GM21737 (cell line): ENCODE data around the gene SLCO4C1.
"Not testable (repeated sequence)": the region's sequence is repeated elsewhere in the genome, so short reads cannot be mapped to it uniquely, and the experiment has no call there.

Experiments
- ATAC-seq: cut with Tn5 transposase; IDR thresholded peaks from one replicate; pipeline ENCODE4 v1.9.1; 2021; ENCODE audit warnings: mild to moderate bottlenecking, moderate library complexity; ENCODE audit not compliant: unreplicated experiment

Gene SLCO4C1, protein sequence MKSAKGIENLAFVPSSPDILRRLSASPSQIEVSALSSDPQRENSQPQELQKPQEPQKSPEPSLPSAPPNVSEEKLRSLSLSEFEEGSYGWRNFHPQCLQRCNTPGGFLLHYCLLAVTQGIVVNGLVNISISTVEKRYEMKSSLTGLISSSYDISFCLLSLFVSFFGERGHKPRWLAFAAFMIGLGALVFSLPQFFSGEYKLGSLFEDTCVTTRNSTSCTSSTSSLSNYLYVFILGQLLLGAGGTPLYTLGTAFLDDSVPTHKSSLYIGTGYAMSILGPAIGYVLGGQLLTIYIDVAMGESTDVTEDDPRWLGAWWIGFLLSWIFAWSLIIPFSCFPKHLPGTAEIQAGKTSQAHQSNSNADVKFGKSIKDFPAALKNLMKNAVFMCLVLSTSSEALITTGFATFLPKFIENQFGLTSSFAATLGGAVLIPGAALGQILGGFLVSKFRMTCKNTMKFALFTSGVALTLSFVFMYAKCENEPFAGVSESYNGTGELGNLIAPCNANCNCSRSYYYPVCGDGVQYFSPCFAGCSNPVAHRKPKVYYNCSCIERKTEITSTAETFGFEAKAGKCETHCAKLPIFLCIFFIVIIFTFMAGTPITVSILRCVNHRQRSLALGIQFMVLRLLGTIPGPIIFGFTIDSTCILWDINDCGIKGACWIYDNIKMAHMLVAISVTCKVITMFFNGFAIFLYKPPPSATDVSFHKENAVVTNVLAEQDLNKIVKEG

DNA sequence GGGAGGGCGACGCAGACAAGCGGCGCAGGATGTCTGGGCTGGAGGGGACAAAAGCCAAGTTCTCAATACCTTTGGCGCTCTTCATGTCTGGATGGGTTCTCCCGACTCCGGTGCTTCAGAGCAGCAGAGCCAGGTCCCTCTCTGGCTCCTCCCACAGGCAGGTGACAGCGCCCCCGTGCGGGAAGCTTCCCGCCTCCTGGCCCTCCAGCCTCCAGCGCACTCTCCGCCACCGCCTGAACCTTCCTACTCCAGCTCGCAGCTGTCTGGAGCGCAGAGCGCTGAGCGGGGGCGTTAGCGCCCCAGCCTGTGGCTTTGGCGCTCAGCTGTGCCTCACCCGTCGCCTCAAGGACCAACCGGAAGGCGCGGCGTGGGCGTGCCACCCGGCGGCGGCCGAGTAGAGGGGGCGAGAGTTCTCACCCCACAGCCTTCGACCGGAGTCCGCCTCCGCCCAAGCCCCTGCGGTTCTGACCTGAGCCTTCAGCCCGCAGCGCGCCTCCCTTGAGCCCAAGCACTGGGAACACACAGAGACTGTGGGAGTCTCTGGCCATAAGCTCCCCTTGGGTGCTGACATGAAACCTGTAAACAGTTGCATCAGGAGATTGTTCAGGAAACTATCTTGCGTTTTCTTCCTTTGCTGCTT is at the start of gene SLCO4C1:
SLCO4C1 (minus strand) TSS at position 107 of the 640 bp plus-strand sequence; CDS start at position 85, 22 bp downstream.
- peak; percentile 98 for ATAC-seq

DNA sequence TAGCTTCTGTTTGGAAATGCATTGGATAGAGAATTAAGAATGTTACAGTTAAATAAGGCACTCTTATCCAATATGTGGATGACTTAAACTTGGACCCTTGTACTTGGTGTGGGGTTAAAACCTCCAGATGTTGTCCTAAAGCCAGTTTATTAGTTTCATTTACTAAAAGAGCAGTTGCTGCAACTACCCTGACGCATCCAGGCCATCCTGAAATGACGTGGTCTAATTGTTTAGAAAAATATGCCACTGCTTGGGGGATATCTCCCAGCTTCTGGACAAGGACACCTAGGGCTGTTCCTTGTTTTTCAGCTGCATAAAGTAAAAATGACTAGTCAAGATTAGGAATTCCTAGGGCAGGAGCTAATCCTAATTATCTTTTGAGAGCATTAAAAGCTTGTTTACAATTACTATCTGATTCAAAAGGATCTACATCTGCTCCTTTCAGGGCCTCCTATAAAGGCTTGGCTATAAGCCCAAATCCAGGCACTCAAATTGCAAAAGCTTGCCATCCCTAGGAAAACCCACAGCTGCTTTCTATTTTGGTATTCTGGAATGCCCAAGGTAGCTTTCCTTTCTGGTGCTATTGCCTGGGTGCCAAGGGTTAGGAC is 45.7 kb upstream of the SLCO4C1 start:
- no peak for ATAC-seq

DNA sequence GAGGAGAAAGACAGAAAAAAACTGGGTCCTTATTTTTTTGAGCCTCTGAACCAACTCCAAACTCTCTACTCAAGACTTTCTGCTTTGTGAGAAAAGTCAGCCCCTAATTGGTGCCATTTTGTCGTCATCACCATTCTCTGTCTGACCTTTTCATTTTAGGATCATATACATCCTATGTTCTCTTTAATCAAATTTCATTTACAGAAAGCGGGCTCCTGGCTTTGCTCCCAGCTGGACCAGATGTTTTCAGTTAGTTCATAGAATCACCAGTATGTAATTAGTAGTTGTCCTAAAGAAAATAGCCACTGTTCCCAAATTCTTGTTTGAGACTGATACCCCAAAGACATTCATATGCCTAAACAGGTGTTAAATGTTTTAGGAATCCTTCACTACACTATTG is 28.6 kb upstream of the SLCO4C1 start:
- ATAC-seq = no peak

DNA sequence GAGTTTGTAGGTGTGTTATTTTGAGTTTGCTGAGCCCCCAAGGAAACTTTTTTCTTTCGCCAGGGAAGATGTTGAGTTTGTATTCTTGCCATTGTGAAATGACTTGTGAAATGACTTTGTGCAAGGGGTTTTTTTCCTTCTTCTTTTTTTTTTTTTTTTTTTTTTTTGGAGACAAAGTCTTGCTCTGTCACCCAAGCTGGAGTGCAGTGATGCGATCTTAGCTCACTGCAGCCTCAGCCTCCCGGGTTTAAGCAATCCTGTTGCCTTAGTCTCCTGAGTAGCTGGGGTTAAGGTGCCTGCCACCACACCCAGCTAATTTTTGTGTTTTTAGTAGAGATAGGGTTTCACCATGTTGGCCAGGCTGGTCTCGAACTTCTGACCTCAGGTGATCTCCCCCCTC is 22.7 kb upstream of the SLCO4C1 start:
- ATAC-seq = not testable (repeated sequence)

DNA sequence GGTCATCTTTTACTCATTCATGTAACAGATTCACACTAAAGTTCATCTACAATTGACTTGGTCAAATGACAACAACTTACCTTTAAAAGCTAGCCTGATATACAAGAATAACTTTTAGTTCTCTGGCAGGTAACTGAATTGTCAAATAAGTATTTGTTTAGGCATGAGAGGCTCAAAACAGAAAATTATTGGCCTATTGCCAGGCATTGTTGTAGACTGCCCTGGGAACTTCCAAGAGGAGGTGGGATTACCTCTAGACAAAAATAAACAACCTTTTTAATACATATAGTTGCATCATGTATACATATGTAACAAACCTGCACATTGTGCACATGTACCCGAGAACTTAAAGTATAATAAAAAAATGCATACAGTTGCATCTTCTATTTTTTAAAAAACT is 18.2 kb upstream of the SLCO4C1 start:
- ATAC-seq = no peak

DNA sequence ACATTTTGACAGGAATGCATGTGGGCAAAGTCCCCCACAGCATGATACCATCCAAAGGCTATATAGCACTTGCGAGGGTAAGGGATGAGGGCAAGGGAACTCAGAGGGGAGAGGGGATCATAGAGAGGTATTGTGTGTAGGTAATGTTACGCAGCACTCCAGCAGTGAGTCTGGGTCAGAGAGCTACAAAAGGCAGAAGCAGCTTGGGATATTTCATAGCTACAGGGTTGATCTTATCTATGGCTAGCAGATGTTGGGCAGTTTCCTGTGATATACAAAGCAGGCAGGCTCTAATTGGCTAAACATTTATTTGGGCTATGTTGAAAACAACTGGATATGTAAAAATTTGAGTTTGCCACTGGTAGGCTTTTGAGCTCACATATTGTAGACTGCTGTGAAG is 17.8 kb upstream of the SLCO4C1 start:
- ATAC-seq = no peak

DNA sequence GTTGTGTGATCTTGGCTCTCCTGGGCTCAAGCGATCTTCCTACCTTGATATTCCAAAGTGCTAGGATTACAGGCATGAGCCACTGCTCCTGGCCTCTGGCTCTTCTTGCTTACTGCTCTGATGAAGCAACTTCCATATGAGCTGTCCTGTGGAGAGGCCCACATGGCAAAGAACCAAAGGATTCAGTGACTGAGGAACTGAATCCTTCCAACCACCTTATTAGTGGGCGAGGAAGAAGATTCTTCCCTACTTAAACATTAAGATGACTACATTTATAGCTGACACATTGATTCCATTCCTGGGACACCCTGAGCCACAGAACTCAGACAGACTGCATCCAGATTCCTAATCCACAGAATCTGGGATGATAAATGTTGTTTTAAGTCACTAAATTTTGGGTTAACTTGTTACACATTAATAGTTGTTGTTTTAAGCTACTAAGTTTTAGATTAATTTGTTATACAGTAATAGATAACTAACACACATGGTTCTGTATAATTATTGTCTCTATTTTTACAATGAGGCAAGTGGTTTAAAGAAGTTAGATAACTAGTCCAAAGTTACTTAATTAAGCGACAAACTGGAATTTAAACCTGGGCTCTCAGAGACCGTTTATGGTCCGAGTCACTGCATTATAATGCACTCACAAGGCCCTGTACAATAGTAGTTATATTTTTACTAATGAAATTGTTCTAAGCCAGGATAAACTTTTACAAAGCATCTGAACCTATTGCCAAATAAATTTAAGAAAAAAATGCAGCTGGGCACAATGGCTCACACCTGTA is 16.7 kb upstream of the SLCO4C1 start:
- no peak for ATAC-seq

DNA sequence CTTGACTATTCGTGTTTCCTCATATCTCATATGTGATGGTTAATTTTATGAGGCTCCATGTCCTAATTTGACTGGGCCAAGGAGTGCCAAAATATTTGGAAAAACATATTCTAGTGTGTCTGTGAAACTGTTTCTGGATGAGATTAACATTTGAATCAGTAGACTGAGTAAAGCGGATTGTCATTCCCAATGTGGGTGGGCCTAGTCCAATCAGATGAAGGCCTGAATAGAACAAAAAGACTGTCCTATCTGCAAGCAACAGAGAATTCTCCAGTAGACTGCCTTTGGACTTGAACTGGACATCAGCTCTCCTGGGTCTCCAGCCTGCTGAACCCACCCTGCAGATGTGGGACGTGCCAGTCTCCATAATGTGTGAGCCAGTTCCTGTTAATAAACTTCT is 13.5 kb upstream of the SLCO4C1 start:
- no peak for ATAC-seq

DNA sequence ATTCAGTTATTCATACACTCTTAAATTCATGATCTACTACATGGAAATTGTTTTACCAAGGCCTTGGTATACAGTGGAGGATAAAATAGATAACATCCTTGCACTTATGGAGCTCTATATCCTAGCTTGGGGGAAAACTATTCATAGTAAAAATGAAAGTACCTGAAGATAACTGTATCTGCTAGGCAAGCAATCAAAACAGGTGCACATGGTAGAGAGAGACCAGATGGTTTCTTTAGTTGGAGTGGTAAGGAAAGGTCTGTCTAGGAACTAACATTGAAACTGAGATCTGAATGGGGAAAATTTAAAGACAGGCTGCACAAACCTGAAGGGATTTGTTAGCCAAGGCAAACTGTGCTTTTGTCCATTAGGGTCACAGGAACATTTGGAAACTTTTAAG is 11.1 kb upstream of the SLCO4C1 start:
- no peak for ATAC-seq

DNA sequence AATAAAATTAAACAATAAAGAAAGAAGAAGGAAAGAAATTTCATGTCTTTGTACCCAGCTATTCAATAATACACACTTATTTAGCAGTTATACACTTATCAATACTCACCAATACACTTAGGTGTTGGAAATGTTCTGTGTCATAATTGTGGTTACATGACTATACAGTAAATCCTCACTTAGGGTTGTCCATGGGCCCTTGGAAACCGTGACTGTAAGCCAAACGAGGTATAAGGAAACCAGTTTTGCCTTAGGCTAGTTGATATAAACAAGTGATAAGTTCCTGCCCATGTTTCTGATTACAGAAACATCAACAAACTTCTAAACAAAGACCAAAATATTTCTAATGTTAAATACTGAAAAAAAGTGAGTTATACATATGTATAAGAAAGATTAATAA is 10.0 kb upstream of the SLCO4C1 start:
- no peak for ATAC-seq

DNA sequence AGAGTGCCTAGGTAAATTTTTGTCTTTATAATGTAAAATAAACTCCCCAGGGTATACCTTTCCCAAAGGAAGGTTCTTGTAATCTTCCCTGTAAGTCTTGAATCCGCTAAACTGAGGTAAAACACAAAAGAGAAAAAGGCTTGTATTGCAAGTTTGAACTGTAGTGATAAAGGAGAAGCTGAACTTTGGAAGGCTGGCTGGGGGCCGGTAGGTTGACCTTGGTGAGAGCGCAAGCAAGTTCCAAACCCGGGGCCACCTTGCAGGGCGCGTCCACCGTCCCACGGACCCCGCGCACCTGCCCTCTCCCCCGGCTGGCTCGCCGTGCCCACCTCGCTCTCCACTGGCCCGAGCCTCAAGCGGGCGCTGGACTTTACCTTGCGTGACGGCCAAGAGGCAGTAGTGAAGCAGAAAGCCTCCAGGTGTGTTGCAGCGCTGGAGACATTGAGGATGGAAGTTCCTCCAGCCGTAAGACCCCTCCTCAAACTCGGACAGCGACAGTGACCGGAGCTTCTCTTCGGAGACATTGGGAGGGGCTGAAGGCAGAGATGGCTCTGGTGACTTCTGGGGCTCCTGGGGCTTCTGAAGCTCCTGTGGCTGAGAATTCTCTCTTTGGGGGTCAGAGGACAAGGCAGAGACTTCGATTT is 428 bp downstream of the SLCO4C1 start:
- peak; percentile 3 for ATAC-seq

DNA sequence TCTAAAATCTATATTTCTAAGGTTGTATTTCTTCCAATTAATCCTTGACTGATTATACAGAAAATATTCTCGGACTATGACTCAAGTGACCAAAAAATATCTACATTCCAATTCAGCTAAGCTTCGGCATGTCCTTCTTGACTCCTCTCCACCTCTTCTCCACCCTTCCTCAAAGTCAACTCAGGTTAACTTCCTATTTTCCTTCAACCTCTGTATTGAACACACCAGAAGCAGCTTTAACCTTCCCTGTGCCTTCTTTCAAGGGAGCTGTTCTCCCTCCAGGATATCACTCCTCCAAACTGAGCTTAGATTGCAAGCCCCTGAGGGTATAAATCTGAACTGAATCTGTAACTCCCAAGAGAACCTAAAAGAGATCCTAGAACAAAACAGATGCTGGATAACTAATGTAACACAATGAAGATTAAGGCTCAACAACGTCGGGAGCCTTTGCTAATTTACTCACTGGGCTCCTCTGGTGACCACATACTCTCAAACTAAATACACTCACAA is 1.1 kb downstream of the SLCO4C1 start:
- ATAC-seq = no peak

DNA sequence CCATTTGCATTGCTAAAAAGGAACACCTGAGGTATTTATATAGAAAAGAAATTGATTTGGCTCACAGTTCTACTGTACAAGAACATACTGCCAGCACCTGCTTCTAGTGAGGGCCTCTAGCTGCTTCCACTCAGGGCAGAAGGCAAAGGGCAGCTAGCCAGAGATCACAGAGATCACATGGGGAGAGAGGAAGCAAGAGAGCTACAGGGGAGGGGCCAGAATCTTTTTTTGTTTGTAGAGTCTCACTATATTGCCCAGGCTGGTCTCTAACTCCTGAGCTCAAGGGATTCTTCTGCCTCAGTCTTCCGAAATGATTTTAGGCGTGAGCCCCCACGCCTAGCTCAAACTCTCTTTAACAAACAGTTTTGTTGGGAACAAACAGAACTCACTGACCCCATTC is 6.1 kb downstream of the SLCO4C1 start:
- ATAC-seq = no peak

DNA sequence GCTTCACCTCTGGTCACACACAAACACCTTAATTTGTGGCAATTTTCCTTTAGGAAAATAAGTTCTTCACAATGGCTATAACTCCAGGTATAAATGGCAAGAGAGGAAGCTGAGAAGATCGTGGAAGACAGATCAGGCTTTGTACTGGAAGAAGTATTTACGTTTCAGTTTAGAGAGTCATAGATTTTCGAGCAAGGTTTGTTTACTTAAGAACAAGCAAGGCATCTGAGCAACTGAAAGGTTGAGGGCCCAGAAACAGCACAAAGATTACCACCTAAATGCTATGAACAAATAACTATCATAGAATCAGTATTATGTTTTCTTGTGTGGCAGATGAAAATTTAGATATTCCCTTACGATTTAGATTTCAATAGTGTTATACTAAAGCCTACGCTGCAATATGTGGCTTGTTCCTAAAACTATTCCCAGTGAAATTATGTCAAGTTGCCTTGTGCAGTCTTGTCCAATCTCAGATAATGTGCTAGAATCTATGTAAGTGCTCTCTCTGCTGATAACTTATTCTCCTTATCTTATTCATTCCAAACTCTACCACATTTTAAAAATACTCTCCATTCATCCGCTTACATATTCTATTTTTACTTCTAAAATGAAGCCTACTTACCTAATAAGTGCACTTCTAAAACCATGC is 6.7 kb downstream of the SLCO4C1 start:
- ATAC-seq = no peak

DNA sequence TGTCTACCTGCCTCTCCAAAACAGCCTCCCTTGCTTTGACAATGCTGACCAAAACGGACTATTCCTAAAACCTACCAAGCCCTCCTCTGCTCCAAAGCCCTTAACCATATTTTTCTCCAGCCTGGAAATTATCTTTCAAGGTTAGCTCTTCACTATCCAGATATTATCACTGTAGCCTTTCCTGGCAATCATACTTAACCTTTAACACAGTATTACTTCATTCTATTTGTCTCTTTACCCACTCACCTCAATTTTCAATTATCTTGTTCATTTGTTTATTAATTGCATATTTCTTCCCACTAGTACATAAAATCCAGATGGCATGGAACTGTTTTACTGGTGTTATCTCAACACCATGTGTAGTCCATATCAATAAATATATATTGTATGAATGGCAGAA is 7.5 kb downstream of the SLCO4C1 start:
- no peak for ATAC-seq

DNA sequence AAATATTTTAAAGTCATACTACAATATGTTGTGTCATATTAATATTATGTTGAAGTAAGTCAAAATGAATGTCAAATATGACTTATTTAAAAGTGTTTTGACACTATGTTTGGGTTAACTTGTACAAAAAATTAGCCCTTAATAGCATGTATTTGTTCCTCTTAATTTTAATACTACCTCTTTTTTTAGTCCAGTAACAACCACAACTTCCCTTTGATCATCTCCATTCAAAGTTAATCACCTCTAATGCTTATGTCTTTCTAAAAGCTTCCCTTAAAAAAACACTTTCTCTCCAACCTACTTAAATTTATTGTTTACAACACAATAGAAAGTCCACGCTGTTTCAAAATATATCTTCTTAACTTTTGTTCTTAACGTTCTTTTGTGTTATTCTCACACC is 9.6 kb downstream of the SLCO4C1 start:
- ATAC-seq = no peak

DNA sequence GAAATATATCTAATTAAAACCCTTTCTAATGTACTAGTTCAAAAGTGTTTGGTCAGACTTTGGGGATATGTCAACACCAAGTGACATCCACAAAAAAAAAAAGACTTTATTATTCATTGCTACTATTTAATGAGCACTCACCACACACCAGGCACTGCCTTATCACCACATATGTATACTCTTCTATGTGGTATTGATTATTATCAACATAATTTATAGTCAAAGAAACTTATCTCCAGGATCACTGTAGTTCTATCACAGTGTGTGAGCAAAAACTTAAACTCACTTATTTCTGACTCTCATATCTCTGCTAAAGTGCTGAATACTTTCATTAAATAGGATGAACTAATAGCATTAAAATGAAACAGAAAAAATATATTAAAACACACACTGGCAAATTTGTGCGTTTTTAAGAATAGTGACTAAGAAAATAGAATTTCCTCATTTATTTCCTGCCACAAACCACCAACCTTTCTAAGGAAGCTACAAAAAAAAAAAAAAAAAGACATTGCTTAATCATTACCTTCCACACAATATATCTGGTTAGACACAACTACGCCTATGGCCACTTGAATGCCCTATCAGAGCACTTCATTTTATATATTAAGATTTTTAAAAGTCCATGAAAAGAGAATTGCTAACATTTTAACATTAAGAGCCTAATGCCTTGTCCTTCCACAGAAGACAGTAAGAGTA is 12.8 kb downstream of the SLCO4C1 start:
- ATAC-seq = peak; percentile 41

DNA sequence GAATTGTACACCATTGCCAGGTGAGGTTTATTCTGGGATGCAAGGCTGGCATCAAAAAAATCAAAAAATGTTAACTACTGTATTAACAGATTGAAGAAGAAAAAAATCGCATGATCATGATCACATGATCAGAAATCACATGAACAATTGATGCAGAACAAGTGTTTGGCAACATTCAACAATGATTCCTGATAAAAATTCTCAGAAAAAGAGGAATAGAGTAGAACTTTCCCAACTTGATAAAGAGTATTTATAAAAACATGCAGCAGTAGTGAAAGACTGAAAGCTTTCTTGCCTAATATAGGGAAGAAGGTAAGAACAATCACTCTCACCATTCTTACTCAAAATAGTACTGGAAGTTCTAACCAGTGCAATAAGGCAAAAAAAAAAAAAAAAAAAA is 16.4 kb downstream of the SLCO4C1 start:
- ATAC-seq = no peak

DNA sequence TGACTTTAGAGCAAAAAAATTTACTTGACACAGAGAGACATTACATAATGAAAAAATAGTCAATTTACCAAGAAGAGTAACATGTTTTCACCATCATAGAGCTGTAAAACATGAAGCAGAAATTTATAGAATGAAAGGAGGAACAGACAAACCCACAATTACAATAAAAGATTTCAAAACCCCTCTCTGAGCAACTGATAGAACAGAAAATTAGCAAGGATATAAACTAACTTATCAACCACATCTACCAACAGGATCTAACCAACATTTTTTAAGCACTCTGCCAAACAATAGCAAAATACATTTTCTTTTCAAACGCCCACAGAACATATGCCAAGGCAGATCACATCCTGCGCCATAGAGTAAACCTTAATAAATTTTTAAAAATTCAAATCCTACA is 17.9 kb downstream of the SLCO4C1 start:
- no peak for ATAC-seq
